Mesendoderm (in vitro differentiated cells): Measurements from ENCODE around the gene ARSB.

Experiments used
- DNase-seq: peaks from one replicate; pipeline ENCODE4 v3.0.0; 2013
- H2AK5ac ChIP-seq: 2 replicates; pipeline ENCODE4 v1.6.1; 2013; ENCODE audit warnings: low read length, inconsistent platforms
- H2BK120ac ChIP-seq: 2 replicates; pipeline ENCODE4 v1.6.1; 2013; ENCODE audit warnings: low read depth, mild to moderate bottlenecking, low read length, moderate library complexity, mixed read lengths
- H2BK15ac ChIP-seq: replicated peaks from 2 replicates; pipeline ENCODE4 v1.6.1; 2013; ENCODE audit warnings: low read depth, mild to moderate bottlenecking, moderate library complexity
- H2BK5ac ChIP-seq: 2 replicates; pipeline ENCODE4 v1.6.1; 2013; ENCODE audit warnings: low read length, inconsistent platforms
- H3K18ac ChIP-seq: 2 replicates; pipeline ENCODE4 v1.6.1; 2013; ENCODE audit warnings: mild to moderate bottlenecking, low read length, mixed read lengths
- H3K23ac ChIP-seq: one replicate; pipeline ENCODE4 v1.6.1; 2013; ENCODE audit warnings: low read length
- H3K27ac ChIP-seq: 2 replicates; pipeline ENCODE4 v1.5.1; 2013; ENCODE audit warnings: low read depth, mild to moderate bottlenecking, inconsistent platforms, low read length, moderate library complexity
- H3K27me3 ChIP-seq: 2 replicates; pipeline ENCODE4 v1.6.1; 2013; ENCODE audit warnings: low read length, control low read depth, mild to moderate bottlenecking, inconsistent platforms; ENCODE audit not compliant: insufficient read depth, poor library complexity
- H3K36me3 ChIP-seq: 2 replicates; pipeline ENCODE4 v1.6.1; 2013; ENCODE audit warnings: low read length, inconsistent platforms; ENCODE audit not compliant: control insufficient read depth, insufficient read depth
- H3K4ac ChIP-seq: one replicate; pipeline ENCODE4 v1.6.1; 2013; ENCODE audit warnings: low read depth, mild to moderate bottlenecking, low read length, moderate library complexity
- H3K4me1 ChIP-seq: 2 replicates; pipeline ENCODE4 v1.6.1; 2013; ENCODE audit warnings: low read depth, low read length, inconsistent platforms; ENCODE audit not compliant: control insufficient read depth
- H3K4me2 ChIP-seq: 2 replicates; pipeline ENCODE4 v1.6.1; 2013; ENCODE audit warnings: low read length
- H3K4me3 ChIP-seq: 2 replicates; pipeline ENCODE4 v1.5.1; 2013; ENCODE audit warnings: mild to moderate bottlenecking, low read length
- H3K56ac ChIP-seq: one replicate; pipeline ENCODE4 v1.6.1; 2013; ENCODE audit warnings: low read length
- H3K79me1 ChIP-seq: 2 replicates; pipeline ENCODE4 v1.6.1; 2013; ENCODE audit warnings: low read length, inconsistent platforms
- H3K79me2 ChIP-seq: 2 replicates; pipeline ENCODE4 v1.6.1; 2013; ENCODE audit warnings: mild to moderate bottlenecking, low read length; ENCODE audit not compliant: control insufficient read depth, insufficient read depth
- H3K9ac ChIP-seq: 2 replicates; pipeline ENCODE4 v1.6.1; 2013; ENCODE audit warnings: low read length, inconsistent platforms
- H4K5ac ChIP-seq: one replicate; pipeline ENCODE4 v1.6.1; 2013; ENCODE audit warnings: low read length
- H4K8ac ChIP-seq: one replicate; pipeline ENCODE4 v1.6.1; 2013; ENCODE audit warnings: low read depth, mild to moderate bottlenecking, control low read depth, low read length, moderate library complexity
- WGBS: extraction: QIAGEN DNeasy Blood & Tissue Kit; methylation state at CpG from one replicate; pipeline ENCODE4 v1.1.7; 2013; ENCODE audit warnings: low lambda C conversion rate, missing lambda C conversion rate; ENCODE audit not compliant: insufficient coverage; ENCODE audit errors: extremely low coverage; 5-methylcytosine and 5-hydroxymethylcytosine counted together

ARSB gene

DNA sequence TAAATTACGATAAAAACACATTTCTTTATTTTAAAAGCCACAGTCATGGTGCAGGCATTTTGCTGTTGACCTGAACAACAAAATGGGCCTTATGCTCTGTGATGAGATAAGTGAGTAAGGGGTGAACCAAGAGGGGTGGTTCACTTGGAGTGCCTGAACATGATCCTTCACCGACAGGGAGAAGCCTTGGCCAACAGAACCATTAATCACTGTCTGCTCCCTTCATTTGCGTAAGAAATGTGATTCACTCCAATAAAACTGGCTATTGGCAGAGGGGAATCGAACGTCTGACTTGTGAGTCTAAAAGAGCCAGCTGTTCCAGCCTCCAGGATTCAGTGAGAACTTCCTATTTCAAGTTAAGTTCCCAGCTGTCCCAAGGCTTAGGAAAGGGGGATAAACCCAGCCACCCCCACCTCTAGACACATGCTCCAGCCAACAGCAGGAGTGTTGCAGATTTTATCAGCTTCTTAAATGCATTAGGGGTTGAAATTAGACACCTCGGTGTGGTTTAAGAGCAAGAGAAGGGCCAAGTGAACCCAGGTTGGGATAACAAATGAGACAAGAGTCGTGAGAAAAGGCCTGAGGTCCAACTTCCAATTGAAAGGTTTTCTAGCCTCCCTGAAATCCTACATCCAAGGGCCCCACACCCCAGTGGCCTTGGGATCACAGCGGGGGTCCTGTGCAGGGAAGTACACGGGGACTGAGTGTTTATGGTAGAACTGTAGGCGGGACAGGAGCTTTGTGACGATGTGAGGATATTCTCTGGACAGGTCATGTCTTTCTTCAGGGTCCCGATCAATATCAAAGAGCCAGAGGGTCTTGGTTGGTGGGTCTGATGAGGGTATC is 205.1 kb downstream of the ARSB start:
- H3K4me2 ChIP-seq = no peak overlapping the region
- H3K79me1 ChIP-seq = no peaks in the 10 kb centered on the region
- no peaks in the 10 kb centered on the region for H3K79me2 ChIP-seq
- H2BK120ac ChIP-seq = no peak overlapping the region
- peaks cover 7% of the 10 kb centered on the region for H3K4me1 ChIP-seq
- no peak overlapping the region for H3K4ac ChIP-seq
- no peak overlapping the region for H2BK5ac ChIP-seq
- no peak overlapping the region for H2BK15ac ChIP-seq
- no peak overlapping the region for H3K27ac ChIP-seq
- H4K8ac ChIP-seq = no peak overlapping the region
- no peaks in the 10 kb centered on the region for H3K27me3 ChIP-seq
- H3K23ac ChIP-seq = no peak overlapping the region
- no peak overlapping the region for H3K9ac ChIP-seq
- H4K5ac ChIP-seq = no peak overlapping the region
- no CpG with 5 or more reads among the region's 12 CpGs for WGBS
- H2AK5ac ChIP-seq = no peak overlapping the region
- DNase-seq = peak; percentile 41
- no peak overlapping the region for H3K4me3 ChIP-seq
- no peaks in the 10 kb centered on the region for H3K36me3 ChIP-seq
- H3K18ac ChIP-seq = no peak overlapping the region
- no peak overlapping the region for H3K56ac ChIP-seq

- DNase-seq = no peak
- Histone ChIP-seq H3K27ac (no peak overlapping the region), H2BK5ac (no peak overlapping the region), H3K23ac (no peak overlapping the region), H2AK5ac (no peak overlapping the region), H3K18ac (no peak overlapping the region), H3K79me1 (no peaks in the 10 kb centered on the region), H3K79me2 (no peaks in the 10 kb centered on the region), H2BK15ac (no peak overlapping the region), H4K5ac (no peak overlapping the region), H3K4me3 (no peak overlapping the region), H3K56ac (no peak overlapping the region), H3K4me1 (peaks cover 7% of the 10 kb centered on the region), H3K27me3 (no peaks in the 10 kb centered on the region), H3K4ac (no peak overlapping the region), H3K9ac (no peak overlapping the region), H3K36me3 (no peaks in the 10 kb centered on the region), H2BK120ac (no peak overlapping the region), H3K4me2 (no peak overlapping the region), H4K8ac (no peak overlapping the region)
- no CpG with 5 or more reads among the region's 4 CpGs for WGBS
Observed at GRCh38 chr5:78779262-78779661, 205.8 kb downstream of the ARSB start.

DNA sequence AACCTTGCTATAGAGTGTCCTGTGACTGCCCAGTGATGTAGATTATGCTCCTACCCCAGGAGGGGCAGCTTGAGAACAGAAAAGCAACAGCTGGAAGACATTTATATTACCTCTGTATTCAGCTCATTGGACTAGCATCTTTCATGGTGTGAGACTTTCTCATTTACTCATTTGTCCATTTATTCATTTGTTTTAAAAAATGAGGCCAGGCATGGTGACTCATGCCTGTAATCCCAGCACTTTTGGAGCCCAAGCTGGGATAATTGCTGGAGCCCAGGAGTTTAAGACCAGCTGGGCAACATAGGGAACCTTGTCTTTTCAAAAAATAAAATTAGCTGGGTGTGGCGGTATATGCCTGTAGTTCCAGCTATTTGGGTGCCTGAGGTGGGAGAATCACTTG is 206.6 kb downstream of the ARSB start:
- Histone ChIP-seq H2BK15ac (no peak overlapping the region), H3K4me2 (no peak overlapping the region), H3K27me3 (no peaks in the 10 kb centered on the region), H2BK120ac (no peak overlapping the region), H3K23ac (no peak overlapping the region), H4K8ac (no peak overlapping the region), H4K5ac (no peak overlapping the region), H3K27ac (no peak overlapping the region), H3K18ac (no peak overlapping the region), H3K79me1 (no peaks in the 10 kb centered on the region), H3K79me2 (no peaks in the 10 kb centered on the region), H3K4ac (no peak overlapping the region), H3K36me3 (no peaks in the 10 kb centered on the region), H3K56ac (no peak overlapping the region), H2BK5ac (no peak overlapping the region), H3K4me3 (no peak overlapping the region), H3K9ac (no peak overlapping the region), H3K4me1 (peaks cover 7% of the 10 kb centered on the region), H2AK5ac (no peak overlapping the region)
- DNase-seq = no peak
- WGBS = no CpG with 5 or more reads among the region's 1 CpG

DNA sequence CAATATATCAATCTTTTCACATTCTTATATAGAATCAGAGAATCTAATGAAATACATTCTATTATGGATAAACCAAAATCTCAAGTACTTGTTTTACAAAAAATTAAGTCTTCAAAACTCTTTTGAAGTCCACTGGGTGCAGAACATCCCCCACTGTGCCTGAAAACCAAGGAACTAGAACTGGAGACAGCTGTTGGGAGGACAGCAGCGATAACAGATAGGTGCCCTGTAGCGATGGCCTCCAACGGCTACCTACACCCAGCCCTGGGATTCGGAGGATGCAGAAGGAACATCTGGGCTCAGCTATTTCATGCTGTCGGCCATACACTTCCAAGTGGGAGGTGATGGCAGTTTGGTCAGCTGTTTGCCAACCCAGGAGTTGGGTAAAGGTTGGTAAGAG is 207.2 kb downstream of the ARSB start:
- Histone ChIP-seq H3K18ac (no peak overlapping the region), H3K79me1 (no peaks in the 10 kb centered on the region), H3K56ac (no peak overlapping the region), H3K27ac (no peak overlapping the region), H3K27me3 (no peaks in the 10 kb centered on the region), H2BK15ac (no peak overlapping the region), H4K8ac (no peak overlapping the region), H3K4me1 (peaks cover 7% of the 10 kb centered on the region), H3K23ac (no peak overlapping the region), H2BK5ac (no peak overlapping the region), H3K9ac (no peak overlapping the region), H3K79me2 (no peaks in the 10 kb centered on the region), H3K4ac (no peak overlapping the region), H2BK120ac (no peak overlapping the region), H3K36me3 (no peaks in the 10 kb centered on the region), H3K4me3 (no peak overlapping the region), H3K4me2 (no peak overlapping the region), H4K5ac (no peak overlapping the region), H2AK5ac (no peak overlapping the region)
- no peak for DNase-seq
- WGBS = no CpG with 5 or more reads among the region's 5 CpGs

GRCh38 chr5:78776637-78777036 is 208.5 kb downstream of the ARSB start:
- Histone ChIP-seq H2AK5ac (no peak overlapping the region), H2BK120ac (no peak overlapping the region), H3K79me1 (no peaks in the 10 kb centered on the region), H3K23ac (no peak overlapping the region), H3K79me2 (no peaks in the 10 kb centered on the region), H4K8ac (no peak overlapping the region), H3K4me1 (peaks cover 7% of the 10 kb centered on the region), H3K4ac (no peak overlapping the region), H2BK15ac (no peak overlapping the region), H4K5ac (no peak overlapping the region), H3K18ac (no peak overlapping the region), H3K4me3 (no peak overlapping the region), H3K9ac (no peak overlapping the region), H3K36me3 (no peaks in the 10 kb centered on the region), H3K56ac (no peak overlapping the region), H3K27me3 (no peaks in the 10 kb centered on the region), H3K27ac (no peak overlapping the region), H3K4me2 (no peak overlapping the region), H2BK5ac (no peak overlapping the region)
- no CpG with 5 or more reads among the region's 1 CpG for WGBS
- DNase-seq = no peak

DNA sequence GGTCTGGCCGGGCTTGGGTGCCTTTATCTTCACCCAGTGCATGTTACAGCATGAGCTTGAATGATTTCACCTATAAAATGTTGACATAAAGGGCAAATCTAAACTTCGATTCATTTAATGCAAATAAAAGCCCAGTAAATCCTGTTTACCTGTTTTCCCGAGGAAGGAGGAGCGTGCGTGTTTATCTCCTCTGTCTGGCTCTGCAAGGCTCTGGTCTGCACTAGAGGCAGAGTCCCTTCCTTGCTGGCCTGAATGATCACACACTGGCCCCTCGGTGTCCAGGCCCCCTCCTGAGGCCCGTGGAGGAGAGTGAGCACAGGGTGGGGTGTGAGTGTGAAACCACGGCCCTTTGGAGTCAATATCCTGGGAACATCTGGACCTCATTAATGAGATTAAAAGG is 211.5 kb downstream of the ARSB start:
- H3K23ac ChIP-seq = no peak overlapping the region
- H4K5ac ChIP-seq = no peak overlapping the region
- H3K56ac ChIP-seq = no peak overlapping the region
- no peak overlapping the region for H3K9ac ChIP-seq
- H2AK5ac ChIP-seq = no peak overlapping the region
- no peak overlapping the region for H3K4me2 ChIP-seq
- H4K8ac ChIP-seq = no peak overlapping the region
- H3K18ac ChIP-seq = no peak overlapping the region
- H3K27ac ChIP-seq = no peak overlapping the region
- no peak overlapping the region for H2BK5ac ChIP-seq
- H3K27me3 ChIP-seq = no peaks in the 10 kb centered on the region
- no peaks in the 10 kb centered on the region for H3K36me3 ChIP-seq
- H3K4me1 ChIP-seq = no peaks in the 10 kb centered on the region
- WGBS = no CpG with 5 or more reads among the region's 8 CpGs
- DNase-seq = no peak
- H3K4me3 ChIP-seq = no peak overlapping the region
- H3K79me1 ChIP-seq = no peaks in the 10 kb centered on the region
- no peak overlapping the region for H2BK15ac ChIP-seq
- H2BK120ac ChIP-seq = no peak overlapping the region
- H3K79me2 ChIP-seq = no peaks in the 10 kb centered on the region
- no peak overlapping the region for H3K4ac ChIP-seq
